Activated naive CD4-positive, alpha-beta T cell treated with anti-CD3 and anti-CD28 coated beads, Interleukin-2, amount 10 ng/mL, durations not matched to agents 7 days and 5 days (primary cell): ENCODE data around the gene GAB3.

Source experiments
- CTCF ChIA-PET: fragments of 350-600 bp; sonication (Branson Sonifier 250); formaldehyde crosslinking; loops from one replicate; lab custom pipeline; 2021; ENCODE audit warnings: antibody characterized with exemption; lab: Charles Lee
- DNase-seq: peaks from one replicate; pipeline ENCODE4 v3.0.0-alpha.2; 2020
- H3K27ac Mint-ChIP-seq: one replicate; pipeline ENCODE4 v1.8.0; 2021; ENCODE audit warnings: mild to moderate bottlenecking, moderate library complexity, mixed read lengths
- H3K27me3 Mint-ChIP-seq: one replicate; pipeline ENCODE4 v1.8.0; 2021; ENCODE audit warnings: mild to moderate bottlenecking, mixed read lengths
- H3K36me3 Mint-ChIP-seq: one replicate; pipeline ENCODE4 v1.8.0; 2021; ENCODE audit warnings: mixed read lengths
- H3K4me1 Mint-ChIP-seq: one replicate; pipeline ENCODE4 v1.8.0; 2021; ENCODE audit warnings: mixed read lengths
- H3K4me3 Mint-ChIP-seq: one replicate; pipeline ENCODE4 v1.8.0; 2021; ENCODE audit warnings: mild to moderate bottlenecking, moderate library complexity, mixed read lengths
- H3K9me3 Mint-ChIP-seq: one replicate; pipeline ENCODE4 v1.8.0; 2021; ENCODE audit warnings: mixed read lengths

The GAB3 gene

DNA sequence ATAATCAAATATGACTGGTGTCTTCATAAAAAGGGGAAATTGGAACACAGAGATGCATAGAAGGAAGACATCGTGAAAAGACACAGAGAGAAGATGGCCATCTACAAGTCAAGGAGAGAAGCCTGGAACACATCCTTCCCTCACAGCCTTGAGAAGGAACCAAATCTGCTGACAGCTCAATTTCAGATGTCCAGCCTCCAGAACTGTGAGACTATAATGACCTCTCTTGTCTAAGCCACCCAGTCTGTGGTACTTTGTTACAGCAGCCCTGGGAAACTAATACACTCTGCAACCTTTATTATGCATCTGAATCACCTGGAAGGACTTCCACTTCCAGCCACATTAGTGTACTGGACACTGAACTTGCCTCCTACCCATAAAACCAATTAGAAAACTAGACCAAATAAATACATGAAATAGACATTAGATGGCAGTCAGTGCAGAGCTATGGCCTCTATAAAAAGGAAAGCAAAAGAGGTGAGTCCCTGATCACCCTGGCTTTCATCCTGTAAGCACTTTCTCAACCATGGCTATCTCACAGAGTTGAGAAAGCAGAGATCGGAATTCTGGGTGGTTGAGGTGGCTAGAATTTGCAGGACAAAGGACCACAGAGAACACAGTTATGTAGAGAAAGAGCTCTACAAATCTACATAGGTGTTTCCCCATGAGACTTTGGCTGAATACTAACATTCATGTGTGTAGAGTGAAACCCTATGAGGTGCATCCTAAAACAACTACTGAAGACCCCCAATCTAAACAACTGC lies 25.7 kb downstream of the GAB3 start:
- Mint-ChIP-seq H3K27ac (peak overlapping the region; percentile 58), H3K4me3 (no peak overlapping the region), H3K9me3 (peaks cover 6% of the 10 kb centered on the region), H3K36me3 (peaks cover 18% of the 10 kb centered on the region), H3K27me3 (no peaks in the 10 kb centered on the region), H3K4me1 (peaks cover 57% of the 10 kb centered on the region)
- CTCF ChIA-PET = interaction anchor here (0.9 to 2.9 kb wide), 5 partner anchors 9 to 38 kb away, joined by 4 to 36 read pairs (median 5); partner anchors contain the start of gene DKC1
- no peak for DNase-seq

DNA sequence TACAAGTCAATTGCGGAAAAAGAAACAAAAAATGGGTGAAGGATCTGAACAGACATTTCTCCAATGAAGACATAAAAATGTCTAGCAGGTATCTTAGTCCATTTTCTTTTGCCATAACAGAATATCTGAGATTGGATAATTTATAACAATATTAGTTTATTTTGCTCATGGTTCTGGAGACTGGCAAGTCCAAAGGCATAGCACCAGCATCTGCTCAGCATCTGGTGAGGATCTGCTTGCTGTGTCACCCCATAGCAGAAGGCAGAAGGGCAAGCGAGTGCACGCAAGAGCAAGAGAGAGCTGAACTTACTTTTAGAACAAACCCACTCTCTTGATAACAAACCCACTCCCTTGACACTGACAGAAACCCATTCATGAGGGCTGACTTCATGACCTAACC lies 29.7 kb downstream of the GAB3 start:
- CTCF ChIA-PET = interaction anchor here (0.9 kb wide), 1 partner anchor 26 kb away, joined by 3 read pairs; no protein-coding TSS in a partner anchor
- Mint-ChIP-seq H3K27ac (no peak overlapping the region), H3K4me3 (no peak overlapping the region), H3K27me3 (no peaks in the 10 kb centered on the region), H3K4me1 (peaks cover 59% of the 10 kb centered on the region), H3K9me3 (peaks cover 4% of the 10 kb centered on the region), H3K36me3 (peaks cover 13% of the 10 kb centered on the region)
- no peak for DNase-seq

DNA sequence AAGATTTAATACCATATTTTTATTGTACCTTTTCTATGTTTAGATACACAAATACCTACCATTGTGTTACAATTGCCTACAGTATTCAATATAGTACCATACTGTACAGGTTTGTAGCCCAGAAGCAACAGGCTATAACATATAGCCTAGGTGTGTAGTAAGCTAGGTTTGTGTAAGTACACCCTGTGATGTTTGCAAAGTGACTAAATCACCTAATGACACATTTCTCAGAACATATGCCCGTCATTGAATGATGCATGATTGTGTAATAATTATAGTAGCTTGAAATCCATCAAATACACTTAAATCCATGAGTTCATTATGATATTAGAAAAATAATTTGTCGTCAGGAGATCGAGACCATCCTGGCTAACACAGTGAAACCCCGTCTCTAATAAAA lies 30.8 kb downstream of the GAB3 start:
- Mint-ChIP-seq H3K9me3 (peaks cover 4% of the 10 kb centered on the region), H3K4me3 (no peak overlapping the region), H3K27me3 (no peaks in the 10 kb centered on the region), H3K27ac (no peak overlapping the region), H3K36me3 (peaks cover 10% of the 10 kb centered on the region), H3K4me1 (peaks cover 50% of the 10 kb centered on the region)
- DNase-seq = no peak
- CTCF ChIA-PET = interaction anchor here (2.7 to 5.2 kb wide), 2 partner anchors 12 to 29 kb away, joined by 12 to 65 read pairs; partner anchors contain the start of gene GAB3

- Mint-ChIP-seq H3K9me3 (peaks cover 4% of the 10 kb centered on the region), H3K4me1 (peaks cover 50% of the 10 kb centered on the region), H3K36me3 (peaks cover 13% of the 10 kb centered on the region), H3K4me3 (peak overlapping the region; percentile 1), H3K27me3 (no peaks in the 10 kb centered on the region), H3K27ac (peak overlapping the region; percentile 81)
- peak; percentile 43 for DNase-seq
- CTCF ChIA-PET = interaction anchor here (1.4 to 5.2 kb wide), 3 partner anchors 10 to 30 kb away, joined by 3 to 65 read pairs (median 12); partner anchors contain the start of gene GAB3
Measured at GRCh38 chrX:154719132-154719675, 31.7 kb downstream of the GAB3 start.

DNA sequence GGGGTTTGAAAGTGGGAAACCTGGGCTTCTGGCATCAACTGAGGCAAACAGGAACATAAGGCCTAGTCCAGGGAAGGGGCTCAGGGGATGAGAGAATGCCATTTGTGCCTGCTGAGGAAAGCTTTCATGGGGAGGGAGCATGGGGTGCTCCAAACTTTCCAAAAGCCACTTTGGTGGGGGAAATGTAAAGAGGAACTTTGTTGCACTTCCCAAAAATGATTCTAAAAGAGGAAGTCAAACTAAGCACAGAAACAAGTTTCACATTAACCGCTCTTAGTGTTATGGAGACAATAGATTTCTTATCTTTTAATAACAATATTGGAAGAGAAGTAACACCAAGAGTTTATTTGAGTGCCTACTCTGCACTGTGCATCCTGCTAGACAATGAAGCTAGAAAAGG lies 32.3 kb downstream of the GAB3 start:
- Mint-ChIP-seq H3K27me3 (no peaks in the 10 kb centered on the region), H3K27ac (peak overlapping the region; percentile 81), H3K4me1 (peaks cover 47% of the 10 kb centered on the region), H3K4me3 (no peak overlapping the region), H3K9me3 (peaks cover 4% of the 10 kb centered on the region), H3K36me3 (peaks cover 12% of the 10 kb centered on the region)
- CTCF ChIA-PET = interaction anchor here (1.3 to 5.2 kb wide), 4 partner anchors 11 to 113 kb away, joined by 3 to 65 read pairs (median 8); partner anchors contain the start of gene GAB3
- no peak for DNase-seq

DNA sequence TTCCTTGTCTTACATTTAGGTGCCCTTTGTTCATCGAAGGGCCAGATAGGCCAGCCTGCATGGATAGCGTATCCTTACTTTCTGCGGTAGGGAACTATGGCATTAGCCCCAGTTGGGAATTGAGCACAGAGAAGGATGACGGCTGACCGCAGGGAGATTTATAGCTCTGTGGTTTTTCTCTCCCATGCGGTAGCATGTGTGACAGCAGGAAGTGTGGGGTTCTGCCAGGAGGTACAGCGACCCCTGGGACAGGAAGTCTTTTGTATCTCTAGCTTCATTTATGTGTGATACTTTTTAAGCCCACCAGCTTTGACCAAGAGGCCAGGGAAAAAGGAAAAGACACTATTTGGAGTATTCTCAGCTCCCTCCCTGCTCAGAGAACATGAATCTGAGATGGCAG lies 33.1 kb downstream of the GAB3 start:
- DNase-seq = peak; percentile 34
- CTCF ChIA-PET = interaction anchor here (0.6 to 5.2 kb wide), 5 partner anchors 14 to 112 kb away, joined by 3 to 65 read pairs (median 4); partner anchors contain the start of gene GAB3
- H3K36me3 Mint-ChIP-seq = peaks cover 14% of the 10 kb centered on the region
- no peaks in the 10 kb centered on the region for H3K27me3 Mint-ChIP-seq
- H3K4me3 Mint-ChIP-seq = no peak overlapping the region
- peaks cover 4% of the 10 kb centered on the region for H3K9me3 Mint-ChIP-seq
- peak overlapping the region; percentile 65 for H3K27ac Mint-ChIP-seq
- peaks cover 48% of the 10 kb centered on the region for H3K4me1 Mint-ChIP-seq

DNA sequence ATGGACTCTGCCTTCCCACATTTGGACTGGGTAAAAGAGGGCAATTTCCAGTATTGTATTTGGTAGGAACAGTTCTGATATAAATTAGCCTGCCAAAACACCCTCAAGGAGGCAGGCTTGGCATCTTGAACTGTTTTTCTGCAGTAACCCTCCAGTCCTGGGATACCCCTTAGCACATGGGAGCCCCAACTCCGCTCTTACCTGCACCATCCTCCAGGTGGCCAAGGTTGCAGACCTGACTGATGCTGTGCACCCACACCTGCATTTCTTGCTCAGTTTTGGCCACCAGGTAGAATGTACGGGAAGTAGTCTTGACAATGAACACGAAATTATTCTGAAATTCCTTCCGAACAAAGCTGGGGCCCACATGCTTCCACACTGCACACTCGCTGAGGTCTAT lies 35.1 kb downstream of the GAB3 start:
- no peaks in the 10 kb centered on the region for H3K27me3 Mint-ChIP-seq
- peaks cover 66% of the 10 kb centered on the region for H3K4me1 Mint-ChIP-seq
- peaks cover 21% of the 10 kb centered on the region for H3K36me3 Mint-ChIP-seq
- peaks cover 1% of the 10 kb centered on the region for H3K9me3 Mint-ChIP-seq
- H3K27ac Mint-ChIP-seq = no peak overlapping the region
- CTCF ChIA-PET = interaction anchor here (5.2 kb wide), 1 partner anchor 34 kb away, joined by 65 read pairs; the partner anchor contains the start of gene GAB3
- H3K4me3 Mint-ChIP-seq = no peak overlapping the region
- DNase-seq = no peak

- Mint-ChIP-seq H3K27me3 (no peaks in the 10 kb centered on the region), H3K9me3 (peaks cover 1% of the 10 kb centered on the region), H3K4me3 (no peak overlapping the region), H3K4me1 (peaks cover 66% of the 10 kb centered on the region), H3K27ac (no peak overlapping the region), H3K36me3 (peaks cover 21% of the 10 kb centered on the region)
- DNase-seq = peak; percentile 62
- CTCF ChIA-PET = no interaction called here
Measured at GRCh38 chrX:154714925-154715324, 36.0 kb downstream of the GAB3 start.

- CTCF ChIA-PET = interaction anchor here (1.1 to 2.7 kb wide), 2 partner anchors 36 to 122 kb away, joined by 3 to 13 read pairs; no protein-coding TSS in a partner anchor
Measured at GRCh38 chrX:154712781-154713740, 37.8 kb downstream of the GAB3 start.

DNA sequence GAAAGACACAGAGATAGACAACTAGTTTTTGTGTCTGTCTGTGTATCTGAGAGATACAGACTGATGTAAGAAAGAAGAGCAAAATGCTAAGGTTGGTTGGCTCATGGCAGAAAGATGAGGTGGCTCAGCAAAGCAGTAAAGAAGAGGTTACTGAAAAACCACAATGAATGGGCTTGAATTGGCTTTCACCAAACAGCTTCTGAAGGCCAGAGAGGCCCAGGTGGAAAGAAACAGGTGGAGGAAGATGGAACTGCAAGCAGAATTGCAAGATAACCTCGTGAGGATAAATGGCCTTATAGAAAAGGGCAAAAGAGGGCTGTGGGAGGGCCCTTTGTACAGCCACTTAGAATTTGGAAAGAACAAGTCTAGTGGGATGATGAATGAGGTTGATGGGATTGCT lies 39.6 kb downstream of the GAB3 start:
- peak overlapping the region; percentile 49 for H3K27ac Mint-ChIP-seq
- DNase-seq = no peak
- H3K27me3 Mint-ChIP-seq = no peaks in the 10 kb centered on the region
- peaks cover 35% of the 10 kb centered on the region for H3K4me1 Mint-ChIP-seq
- CTCF ChIA-PET = interaction anchor here (1.3 to 2.7 kb wide), 2 partner anchors 10 to 37 kb away, joined by 4 to 13 read pairs; no protein-coding TSS in a partner anchor
- H3K4me3 Mint-ChIP-seq = no peak overlapping the region
- H3K36me3 Mint-ChIP-seq = peaks cover 25% of the 10 kb centered on the region
- H3K9me3 Mint-ChIP-seq = peaks cover 1% of the 10 kb centered on the region

More at GRCh38 chrX:154712781-154713740, 37.8 kb downstream of the GAB3 start:
- peak overlapping the region; percentile 87 for H3K27ac Mint-ChIP-seq
- peak overlapping the region; percentile 8 for H3K4me3 Mint-ChIP-seq
- H3K9me3 Mint-ChIP-seq = peaks cover 1% of the 10 kb centered on the region
- peaks cover 48% of the 10 kb centered on the region for H3K4me1 Mint-ChIP-seq
- H3K27me3 Mint-ChIP-seq = no peaks in the 10 kb centered on the region
- peak; percentile 43 for DNase-seq
- H3K36me3 Mint-ChIP-seq = peaks cover 25% of the 10 kb centered on the region

- peaks cover 35% of the 10 kb centered on the region for H3K4me1 Mint-ChIP-seq
- CTCF ChIA-PET = interaction anchor here (1.3 kb wide), 1 partner anchor 10 kb away, joined by 4 read pairs; no protein-coding TSS in a partner anchor
- no peaks in the 10 kb centered on the region for H3K27me3 Mint-ChIP-seq
- no peak overlapping the region for H3K27ac Mint-ChIP-seq
- H3K4me3 Mint-ChIP-seq = no peak overlapping the region
- peaks cover 29% of the 10 kb centered on the region for H3K36me3 Mint-ChIP-seq
- peaks cover 1% of the 10 kb centered on the region for H3K9me3 Mint-ChIP-seq
- DNase-seq = no peak
Measured at GRCh38 chrX:154710309-154710708, 40.6 kb downstream of the GAB3 start.

GRCh38 chrX:154698630-154699248 lies 52.1 kb downstream of the GAB3 start:
- CTCF ChIA-PET = no interaction called here
- no peak overlapping the region for H3K27ac Mint-ChIP-seq

DNA sequence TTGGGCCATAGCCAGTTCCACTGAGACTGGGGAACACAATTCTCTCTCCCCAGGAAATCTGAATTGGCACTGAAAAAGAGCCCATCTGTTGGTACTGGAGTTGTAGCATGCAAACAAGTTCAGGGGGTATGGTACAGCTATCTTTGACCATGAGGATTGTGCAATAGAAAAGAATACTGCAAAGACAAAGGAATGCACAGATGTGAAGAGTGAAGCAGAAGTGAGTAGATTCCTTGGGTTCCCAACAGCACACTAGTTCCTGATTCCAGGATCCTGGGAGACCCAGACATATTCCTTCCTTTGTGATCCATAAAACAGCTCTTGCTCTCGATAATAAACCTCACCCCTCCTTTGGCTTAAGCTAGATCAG lies 54.2 kb downstream of the GAB3 start:
- Mint-ChIP-seq H3K27me3 (no peaks in the 10 kb centered on the region), H3K9me3 (no peaks in the 10 kb centered on the region), H3K4me1 (peaks cover 7% of the 10 kb centered on the region), H3K4me3 (no peak overlapping the region), H3K36me3 (peaks cover 26% of the 10 kb centered on the region), H3K27ac (no peak overlapping the region)
- CTCF ChIA-PET = interaction anchor here (1.0 kb wide), 1 partner anchor 11 kb away, joined by 3 read pairs; no protein-coding TSS in a partner anchor
- DNase-seq = no peak

More at GRCh38 chrX:154698630-154699248, 52.1 kb downstream of the GAB3 start:
- peaks cover 19% of the 10 kb centered on the region for H3K36me3 Mint-ChIP-seq
- no peaks in the 10 kb centered on the region for H3K27me3 Mint-ChIP-seq
- DNase-seq = no peak
- no peaks in the 10 kb centered on the region for H3K4me1 Mint-ChIP-seq
- no peak overlapping the region for H3K4me3 Mint-ChIP-seq
- no peaks in the 10 kb centered on the region for H3K9me3 Mint-ChIP-seq
